NCI-H1048 (cell line): Measurements from ENCODE around the gene ZP3.
"Not testable (repeated sequence)": the region's sequence is repeated elsewhere in the genome, so short reads cannot be mapped to it uniquely, and the experiment has no call there.

ENCODE experiments used
- DNase-seq: peaks from one replicate; lab custom pipeline; 2025; lab: John Stamatoyannopoulos, UW

Gene ZP3

DNA sequence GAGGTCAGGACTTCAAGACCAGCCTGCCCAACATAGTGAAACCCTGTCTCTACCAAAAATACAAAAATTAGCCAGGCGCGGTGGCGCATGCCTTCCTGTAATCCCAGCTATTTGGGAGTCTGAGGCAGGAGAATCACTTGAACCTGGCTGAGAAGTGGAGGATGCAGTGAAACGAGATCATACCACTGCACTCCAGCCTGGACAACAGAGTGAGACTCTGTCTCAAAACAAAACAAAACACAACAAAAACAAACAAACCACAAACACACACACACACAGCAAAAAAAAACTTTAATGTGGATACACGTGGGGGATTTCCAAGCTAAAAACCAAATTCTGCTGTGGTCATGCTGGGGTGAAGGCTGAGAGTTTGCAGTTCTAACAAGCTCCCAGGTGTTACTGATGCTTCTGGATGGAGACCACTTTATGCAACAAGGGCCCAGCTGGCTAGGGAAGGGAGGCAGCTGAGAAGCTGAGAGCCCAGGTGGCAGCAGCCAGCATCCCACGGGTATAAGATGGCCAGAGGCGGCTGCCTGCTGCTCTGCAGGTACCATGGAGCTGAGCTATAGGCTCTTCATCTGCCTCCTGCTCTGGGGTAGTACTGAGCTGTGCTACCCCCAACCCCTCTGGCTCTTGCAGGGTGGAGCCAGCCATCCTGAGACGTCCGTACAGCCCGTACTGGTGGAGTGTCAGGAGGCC lies at the start of gene ZP3:
ZP3 (plus strand) TSS at position 538 of the 699 bp plus-strand sequence; CDS start at position 553, 15 bp downstream.
- no peak for DNase-seq

GRCh38 chr7:76375251-76375650 lies 49.5 kb upstream of the ZP3 start:
- DNase-seq: no peak

DNA sequence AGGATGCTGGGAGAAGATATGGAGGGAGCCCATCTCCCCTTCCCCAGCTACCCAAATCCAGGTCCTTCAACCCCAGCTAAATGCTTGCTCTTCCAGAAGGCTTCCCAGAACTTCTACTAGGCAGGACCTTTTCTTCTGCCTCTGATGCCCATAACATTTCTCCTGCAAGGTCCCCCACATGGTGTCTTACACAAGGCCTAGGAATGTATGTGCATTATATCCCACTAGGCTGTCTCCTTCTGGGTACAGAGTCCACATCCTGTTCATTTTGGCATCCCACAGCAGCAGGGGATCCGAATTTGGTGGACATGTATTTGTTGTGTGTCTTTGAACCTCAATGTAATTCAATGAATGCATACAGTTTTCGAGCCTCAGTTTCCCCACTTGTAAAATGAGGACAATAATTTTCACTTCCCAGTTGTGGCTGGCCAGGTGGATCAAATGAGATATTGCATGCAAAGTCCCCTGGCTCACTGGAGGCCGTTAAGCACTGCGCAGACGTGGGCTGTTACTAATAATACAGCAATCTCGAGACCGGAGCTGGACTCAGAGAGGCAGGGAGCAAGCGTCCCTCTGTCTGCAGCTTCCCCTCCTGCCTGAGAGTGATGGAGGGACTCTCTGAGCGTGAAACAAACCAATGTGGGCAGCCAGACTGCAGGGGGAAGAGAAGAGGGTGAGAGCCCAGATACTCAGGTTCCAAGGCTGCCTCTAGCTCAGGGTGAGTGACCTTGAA lies 47.4 kb upstream of the ZP3 start:
- no peak for DNase-seq

- DNase-seq: no peak
These were observed 44.2 kb upstream of the ZP3 start for GRCh38 chr7:76380623-76380966.

- DNase-seq: no peak
These were observed 42.9 kb upstream of the ZP3 start for GRCh38 chr7:76381814-76382213.

DNA sequence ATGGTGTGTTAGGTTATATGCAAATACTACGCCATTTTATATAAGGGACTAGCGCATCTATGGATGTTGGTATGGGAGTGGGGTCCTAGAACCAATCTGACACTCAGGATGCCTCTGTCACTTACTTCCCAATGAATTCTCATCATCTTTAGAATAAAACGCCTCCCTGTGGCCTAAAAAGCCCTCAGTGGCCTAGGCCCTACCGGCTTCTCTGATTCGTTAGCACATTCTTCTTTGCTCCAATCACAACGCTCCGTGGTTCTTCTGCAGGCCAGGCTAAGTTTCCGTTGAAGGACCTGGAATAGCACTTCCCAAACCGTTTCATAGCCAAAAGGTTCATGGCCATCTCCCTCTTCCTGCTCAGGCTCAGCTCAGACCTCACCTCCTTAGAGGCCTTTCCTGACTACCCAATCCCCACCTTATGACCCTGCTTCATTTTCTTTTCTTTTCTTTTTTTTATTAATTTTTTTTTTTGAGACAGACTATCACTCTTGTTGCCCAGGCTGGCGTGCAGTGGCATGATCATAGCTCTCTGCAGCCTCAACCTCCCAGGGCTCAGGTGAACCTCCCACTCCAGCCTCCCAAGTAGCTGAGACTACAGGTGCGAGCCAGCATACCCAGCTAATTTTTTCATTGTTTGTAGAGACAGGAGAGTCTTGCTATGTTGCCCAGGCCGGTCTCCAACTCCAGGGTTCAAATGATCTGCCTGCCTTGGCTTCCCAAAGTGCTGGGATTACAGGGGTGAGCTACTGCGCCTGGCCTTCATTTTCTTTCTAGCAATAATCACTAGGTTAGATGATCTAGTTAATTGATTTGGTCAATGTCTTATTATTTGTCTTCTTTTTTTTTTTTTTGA lies 41.4 kb upstream of the ZP3 start:
- DNase-seq: no peak

- DNase-seq: no peak
These were observed 38.0 kb upstream of the ZP3 start for GRCh38 chr7:76386691-76387260.

DNA sequence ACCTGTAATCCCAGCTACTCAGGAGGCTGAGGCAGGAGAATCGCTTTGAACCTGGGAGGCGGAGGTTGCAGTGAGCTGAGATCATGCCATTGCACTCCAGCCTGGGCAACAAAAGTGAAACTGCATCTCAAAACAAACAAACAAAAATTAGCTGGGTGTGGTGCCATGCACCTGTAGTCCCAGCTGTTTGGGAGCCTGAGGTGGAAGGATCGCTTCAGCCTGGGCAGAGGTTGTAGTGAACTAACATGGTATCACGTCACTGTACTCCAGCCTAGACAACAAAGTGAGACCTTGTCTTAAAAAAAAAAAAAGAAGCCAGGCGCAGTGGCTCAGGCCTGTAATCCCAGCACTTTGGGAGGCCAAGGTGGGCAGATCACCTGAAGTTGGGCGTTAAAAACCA lies 37.0 kb upstream of the ZP3 start:
- not testable (repeated sequence) for DNase-seq

DNA sequence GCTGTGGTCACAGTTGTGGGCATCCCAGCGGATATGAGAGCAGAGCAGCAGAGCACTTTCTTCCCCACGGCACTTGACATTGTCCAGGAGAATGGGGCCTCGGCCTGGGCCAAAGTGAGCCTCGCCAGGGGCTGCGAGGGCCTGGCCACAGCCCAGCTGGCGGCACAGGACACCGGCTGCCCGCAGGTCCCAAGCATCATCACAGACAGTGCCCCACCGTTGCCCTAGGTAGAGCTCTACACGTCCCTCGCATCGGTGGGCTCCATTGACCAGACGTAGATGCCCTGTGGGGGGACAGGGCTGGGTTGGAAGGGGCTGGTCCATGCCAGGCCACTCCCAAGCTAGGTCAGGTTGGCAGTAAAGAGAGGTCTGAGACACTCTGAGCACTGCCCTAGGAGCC lies 34.7 kb upstream of the ZP3 start:
- no peak for DNase-seq

DNA sequence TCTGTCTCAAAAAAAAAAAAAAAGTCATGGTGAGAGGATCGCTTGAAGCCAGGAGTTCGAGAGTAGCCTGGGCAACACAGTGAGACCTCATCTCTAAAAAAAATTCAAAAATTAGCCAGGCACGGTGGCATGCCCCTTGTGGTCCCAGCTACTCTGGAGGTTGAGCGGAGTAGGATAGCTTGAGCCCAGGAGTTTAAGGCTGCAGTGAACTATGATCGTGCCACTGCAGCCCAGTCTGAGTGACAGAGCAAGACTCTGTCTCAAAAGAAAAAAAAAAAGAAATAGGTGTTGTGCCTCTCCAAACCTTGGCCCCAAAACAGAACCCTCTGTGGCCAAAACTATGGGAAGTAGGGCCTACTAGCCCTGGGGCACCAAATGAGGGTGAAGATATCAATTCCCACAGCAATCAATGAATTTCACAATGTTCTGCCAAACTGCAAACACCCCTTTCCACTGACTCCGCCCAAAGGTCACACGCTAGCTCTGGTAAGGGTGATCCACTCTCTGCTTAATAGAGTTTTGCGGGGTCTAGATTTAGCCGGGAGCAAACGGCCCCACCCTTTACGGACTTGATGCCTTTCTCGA lies 32.1 kb upstream of the ZP3 start:
- DNase-seq: no peak

DNA sequence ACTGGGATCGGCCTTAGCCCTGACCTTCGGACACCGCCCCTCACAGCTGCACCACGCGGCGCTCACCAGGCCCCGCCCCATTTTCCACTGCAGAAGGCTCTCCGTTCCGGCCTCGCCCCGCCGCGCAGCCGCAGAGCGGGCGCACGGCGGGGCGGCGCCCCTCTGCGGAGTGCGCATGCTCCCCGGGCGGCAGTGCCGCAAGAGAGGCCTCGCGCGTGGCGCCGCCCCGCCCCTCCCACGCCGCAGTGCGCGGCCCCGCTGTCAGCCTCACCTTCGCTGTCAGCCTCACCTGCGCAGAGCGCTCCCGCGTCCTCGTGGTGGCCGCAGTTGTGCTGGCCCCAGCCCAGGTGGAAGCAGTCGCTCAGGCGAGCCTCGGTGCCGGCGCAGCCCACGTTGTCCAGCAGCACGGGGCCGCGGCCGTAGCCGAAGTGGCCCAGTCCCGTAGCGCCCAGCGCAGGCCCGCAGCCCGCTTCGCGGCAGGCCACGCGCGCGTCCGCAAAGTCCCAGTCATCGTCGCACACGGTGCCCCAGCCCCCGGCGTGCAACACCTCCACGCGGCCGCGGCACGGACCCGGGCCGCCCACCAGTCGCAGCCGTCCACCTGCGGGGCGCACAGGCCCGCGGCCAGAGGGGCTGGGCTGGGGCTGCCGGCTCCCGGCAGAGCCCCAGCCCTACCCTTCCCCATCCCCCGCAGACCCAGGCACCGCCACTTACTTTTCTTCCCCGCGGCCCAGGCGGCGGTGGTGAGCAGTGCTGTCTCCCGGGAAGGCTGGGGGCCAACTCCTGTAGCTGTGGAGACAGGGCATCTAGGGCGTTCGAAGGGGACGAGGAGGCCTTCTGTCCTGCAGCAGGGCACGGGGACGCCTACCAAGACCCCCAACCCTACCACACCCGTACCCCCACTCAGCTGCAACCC lies 31.4 kb upstream of the ZP3 start:
- DNase-seq: peak; percentile 86

GRCh38 chr7:76394957-76395356 lies 29.8 kb upstream of the ZP3 start:
- DNase-seq: no peak

DNA sequence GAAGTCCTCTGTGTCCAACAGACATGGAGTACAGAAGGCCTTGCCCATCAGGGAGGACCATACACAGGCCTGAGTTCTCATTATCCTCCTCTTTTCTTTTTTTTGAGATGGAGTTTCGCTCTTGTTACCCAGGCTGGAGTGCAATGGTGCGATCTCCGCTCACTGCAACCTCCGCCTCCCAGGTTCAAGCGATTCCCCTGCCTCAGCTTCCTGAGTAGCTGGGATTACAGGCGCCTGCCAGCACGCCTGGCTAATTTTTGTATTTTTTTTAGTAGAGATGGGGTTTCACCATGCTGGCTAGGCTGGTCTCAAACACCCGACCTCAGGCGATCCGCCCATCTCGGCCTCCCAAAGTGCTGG lies 29.2 kb upstream of the ZP3 start:
- not testable (repeated sequence) for DNase-seq

- DNase-seq: peak; percentile 59
These were observed 28.6 kb upstream of the ZP3 start for GRCh38 chr7:76395965-76396726.

DNA sequence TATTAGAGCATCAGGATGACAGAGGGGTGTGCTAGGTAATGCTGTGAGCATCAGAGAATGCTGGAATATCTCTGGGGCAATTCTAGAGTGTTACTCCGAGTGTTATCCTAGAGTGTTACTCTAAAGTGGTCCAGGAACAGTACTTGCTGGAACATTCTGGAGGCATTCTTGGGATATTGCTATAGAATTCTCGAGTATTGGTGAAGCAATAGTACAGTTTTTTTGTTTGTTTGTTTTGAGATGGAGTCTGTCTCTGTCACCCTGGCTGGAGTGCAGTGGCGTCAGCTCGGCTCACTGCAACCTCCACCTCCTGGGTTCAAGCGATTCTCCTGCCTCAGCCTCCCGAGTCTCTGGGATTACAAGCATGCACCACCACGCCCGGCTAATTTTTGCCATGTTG lies 27.9 kb upstream of the ZP3 start:
- DNase-seq: no peak

GRCh38 chr7:76397409-76398183 lies 27.2 kb upstream of the ZP3 start:
- DNase-seq: no peak

- no peak for DNase-seq
These were observed 24.5 kb upstream of the ZP3 start for GRCh38 chr7:76400248-76400647.

DNA sequence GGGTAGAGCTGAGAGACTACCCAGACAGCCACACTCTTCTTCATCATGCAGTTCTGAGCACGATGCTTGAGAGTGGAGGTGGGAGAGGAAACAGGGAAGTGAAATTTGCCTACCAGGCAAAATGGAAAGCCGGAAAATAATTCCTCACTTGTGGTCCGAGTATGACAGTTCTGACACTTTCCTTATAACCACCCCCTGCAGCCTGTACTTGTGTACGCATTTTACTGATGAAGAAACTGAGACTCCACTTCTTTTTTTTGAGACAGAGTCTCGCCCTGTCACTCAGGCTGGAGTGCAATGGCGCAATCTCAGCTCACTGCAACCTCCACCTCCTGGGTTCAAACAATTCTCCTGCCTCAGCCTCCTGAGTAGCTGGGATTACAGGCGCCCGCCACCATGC lies 21.7 kb upstream of the ZP3 start:
- not testable (repeated sequence) for DNase-seq

- no peak for DNase-seq
These were observed 20.8 kb upstream of the ZP3 start for GRCh38 chr7:76403780-76404494.
